ENCODE results near the gene LIN28A.
"Not testable (repeated sequence)": the region's sequence is repeated elsewhere in the genome, so short reads cannot be mapped to it uniquely, and the experiment has no call there.

- TF ChIP-seq PATZ1 (CRISPR knock-in tag; IDR thresholded peaks at IDR 0.05; ENCODE audit: borderline replicate concordance); RARB (CRISPR knock-in tag; IDR thresholded peaks at IDR 0.05); CSRNP3 (CRISPR knock-in tag; IDR thresholded peaks at IDR 0.05); CREB5 (CRISPR knock-in tag; IDR thresholded peaks at IDR 0.05; ENCODE audit: low read depth); ESRRG (CRISPR knock-in tag; IDR thresholded peaks at IDR 0.05); CSDC2 (CRISPR knock-in tag; IDR thresholded peaks at IDR 0.05); TOX (CRISPR knock-in tag; IDR thresholded peaks at IDR 0.05; ENCODE audit: borderline replicate concordance); ZNF565 (CRISPR knock-in tag; conservative IDR thresholded peaks at IDR 0.05; ENCODE audit: low read depth); ARNTL (CRISPR knock-in tag; IDR thresholded peaks at IDR 0.05; ENCODE audit: borderline replicate concordance, low read depth): not testable (repeated sequence)
Measured at GRCh38 chr1:26385063-26385462, 25.6 kb upstream of the LIN28A start.
